CD14-positive monocyte (primary cell): ENCODE measurements around the gene SYNE2. TPM values are rescaled to one million over a fixed set of nuclear protein-coding genes. Genes with fewer than 3 reads are reported as not detected.
"Not testable (repeated sequence)": the region's sequence is repeated elsewhere in the genome, so short reads cannot be mapped to it uniquely, and the experiment has no call there.

Experiments
- DNase-seq, 3 donors: peaks; one replicate each; pipeline ENCODE4 v3.0.0-alpha.2; 2011 to 2022
- H2AFZ ChIP-seq: 2 replicates; pipeline ENCODE4 v1.6.0; 2012; ENCODE audit warnings: mild to moderate bottlenecking, low read depth, low read length, inconsistent platforms; ENCODE audit not compliant: insufficient read depth, poor library complexity, severe bottlenecking
- H3K27ac ChIP-seq, 2 donors: 1 replicate in 1 of 2; 2 replicates in 1 of 2; pipeline ENCODE4 v1.5.1; 2012 to 2013; ENCODE audit warnings: low read length in 2 of 2, control low read depth in 1 of 2, inconsistent platforms in 1 of 2, low read depth in 1 of 2, mild to moderate bottlenecking in 1 of 2
- H3K27me3 ChIP-seq, 2 donors: one replicate each; pipeline versions ENCODE4 v1.6.0 to v1.6.1; 2011 to 2013; ENCODE audit warnings: low read length in 2 of 2; ENCODE audit not compliant: control insufficient read depth in 2 of 2, insufficient read depth in 2 of 2
- H3K36me3 ChIP-seq, 2 donors: replicated peaks in 1 of 2; 1 replicate in 1 of 2; 2 replicates in 1 of 2; pipeline versions ENCODE4 v1.5.1 to v1.6.1; 2012 to 2013; ENCODE audit warnings: low read length in 2 of 2, control low read depth in 1 of 2, inconsistent platforms in 1 of 2, mild to moderate bottlenecking in 1 of 2; ENCODE audit not compliant: insufficient read depth in 2 of 2, control insufficient read depth in 1 of 2
- H3K4me1 ChIP-seq, 2 donors: 1 replicate in 1 of 2; 2 replicates in 1 of 2; pipeline versions ENCODE4 v1.5.1 to v1.6.1; 2012 to 2013; ENCODE audit warnings: low read length in 2 of 2, control low read depth in 1 of 2, inconsistent platforms in 1 of 2, mild to moderate bottlenecking in 1 of 2, moderate library complexity in 1 of 2; ENCODE audit not compliant: insufficient read depth in 2 of 2, control insufficient read depth in 1 of 2
- H3K4me2 ChIP-seq: replicated peaks from 2 replicates; pipeline ENCODE3; 2012; ENCODE audit warnings: low read length, moderate library complexity, mild to moderate bottlenecking; ENCODE audit not compliant: poor library complexity, severe bottlenecking; ENCODE audit errors: extremely low read depth
- H3K4me3 ChIP-seq, 3 experiments: fragments of 200-600 bp in 1 of 3; sonication (generic) in 1 of 3; replicated peaks in 1 of 3; 1 replicate in 2 of 3; 2 replicates in 1 of 3; pipeline ENCODE4 v1.5.1; 2011 to 2013; ENCODE audit warnings: low read length in 3 of 3, mild to moderate bottlenecking in 3 of 3, control low read depth in 2 of 3, low read depth in 2 of 3, inconsistent platforms in 1 of 3, moderate library complexity in 1 of 3
- H3K79me2 ChIP-seq: 2 replicates; pipeline ENCODE4 v1.6.0; 2012; ENCODE audit warnings: mild to moderate bottlenecking, control low read depth, inconsistent platforms, low read length, moderate library complexity; ENCODE audit not compliant: insufficient read depth
- H3K9ac ChIP-seq: 2 replicates; pipeline ENCODE4 v1.6.0; 2017; ENCODE audit warnings: low read length, mild to moderate bottlenecking; ENCODE audit not compliant: insufficient read depth, poor library complexity, severe bottlenecking
- H3K9me3 ChIP-seq, 2 donors: replicated peaks in 1 of 2; 1 replicate in 1 of 2; 2 replicates in 1 of 2; pipeline versions ENCODE4 v1.5.1 to v1.6.1; 2012 to 2013; ENCODE audit warnings: low read length in 2 of 2, control low read depth in 1 of 2; ENCODE audit not compliant: control insufficient read depth in 1 of 2, insufficient read depth in 1 of 2
- H4K20me1 ChIP-seq: 2 replicates; pipeline ENCODE4 v1.6.0; 2012; ENCODE audit warnings: mild to moderate bottlenecking, low read length, control low read depth, moderate library complexity; ENCODE audit not compliant: insufficient read depth
- H3K27ac Mint-ChIP-seq, 7 donors: one replicate each; pipeline ENCODE4 v1.8.0; 2020; ENCODE audit warnings: mild to moderate bottlenecking in 7 of 7, mixed read lengths in 7 of 7, moderate library complexity in 6 of 7, inconsistent platforms in 2 of 7
- H3K27me3 Mint-ChIP-seq, 3 donors: one replicate each; pipeline ENCODE4 v1.8.0; 2021 to 2022; ENCODE audit warnings: low read depth in 3 of 3, mild to moderate bottlenecking in 3 of 3, mixed read lengths in 3 of 3, moderate library complexity in 3 of 3, inconsistent platforms in 1 of 3
- H3K36me3 Mint-ChIP-seq, 2 donors: one replicate each; pipeline ENCODE4 v1.8.0; 2020; ENCODE audit warnings: mixed read lengths in 2 of 2, inconsistent platforms in 1 of 2, mild to moderate bottlenecking in 1 of 2
- H3K4me1 Mint-ChIP-seq: one replicate; pipeline ENCODE4 v1.8.0; 2020; ENCODE audit warnings: mild to moderate bottlenecking, mixed read lengths
- H3K4me3 Mint-ChIP-seq, 2 donors: one replicate each; pipeline ENCODE4 v1.8.0; 2020; ENCODE audit warnings: mild to moderate bottlenecking in 2 of 2, mixed read lengths in 2 of 2, moderate library complexity in 1 of 2
- H3K9me3 Mint-ChIP-seq, 7 donors: one replicate each; pipeline ENCODE4 v1.8.0; 2020 to 2022; ENCODE audit warnings: mixed read lengths in 7 of 7, mild to moderate bottlenecking in 6 of 7, moderate library complexity in 6 of 7, inconsistent platforms in 2 of 7
- WGBS: methylation state at CpG from one replicate; pipeline ENCODE4 v1.1.5; 2013; ENCODE audit warnings: missing lambda C conversion rate; ENCODE audit not compliant: insufficient coverage; 5-methylcytosine and 5-hydroxymethylcytosine counted together
- intact Hi-C, 2 donors: fragments of 100-400 bp; cut with micrococcal nuclease; formaldehyde crosslinking; loops; one replicate each; pipeline versions ENCODE4 v1.15.0 to v1.15.1; 2023
- polyA plus RNA-seq, 3 donors: library from polyadenylated mRNA; depleted of rRNA in 1 of 3; unstranded in 2 of 3; stranded (reverse) in 1 of 3; fragments of 300-500 nt in 2 of 3; fragments of >200 nt in 1 of 3; fragmentation: Illumina TruSeq in 2 of 3; gene quantifications; 1 replicate in 2 of 3; 2 replicates in 1 of 3; pipeline ENCODE4 v1.2.3, GENCODE V29; 2012 to 2021
- TF ChIP-seq, protein P1 (sequence below): fragments of 200-600 bp; IDR thresholded peaks from one replicate; pipeline ENCODE4 v1.8.0; 2022; ENCODE audit warnings: antibody characterized with exemption, mild to moderate bottlenecking

Gene SYNE2
- polyA plus RNA-seq, 3 donors: 0.06 to 0.46 (median 0.44) TPM

DNA sequence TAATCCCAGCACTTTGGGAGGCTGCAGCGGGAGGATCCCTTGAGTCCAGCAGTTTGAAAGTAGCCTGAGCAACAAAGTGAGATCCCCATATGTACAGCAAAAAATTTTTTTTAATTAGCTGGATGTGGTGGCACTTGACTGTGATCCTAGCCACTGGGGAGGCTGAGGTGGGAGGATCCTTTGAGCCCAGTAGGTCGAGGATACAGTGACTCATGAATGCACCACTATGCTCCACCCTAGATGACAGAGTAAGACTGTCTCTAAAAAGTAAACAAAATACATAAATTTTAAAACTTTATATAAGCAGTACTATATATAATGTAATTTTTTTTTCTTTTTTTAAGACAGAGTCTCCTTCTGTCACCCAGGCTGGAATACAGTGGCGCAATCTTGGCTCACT is 326.0 kb downstream of the SYNE2 start:
- H3K4me2 ChIP-seq: no peak overlapping the region
- H3K4me1 ChIP-seq: no peaks in the 10 kb centered on the region
- no peaks in the 10 kb centered on the region for H3K36me3 Mint-ChIP-seq
- intact Hi-C loops: no loop called here
- no peaks in the 10 kb centered on the region for H4K20me1 ChIP-seq
- no peak overlapping the region for H3K4me3 ChIP-seq
- TF ChIP-seq, protein P1, sequence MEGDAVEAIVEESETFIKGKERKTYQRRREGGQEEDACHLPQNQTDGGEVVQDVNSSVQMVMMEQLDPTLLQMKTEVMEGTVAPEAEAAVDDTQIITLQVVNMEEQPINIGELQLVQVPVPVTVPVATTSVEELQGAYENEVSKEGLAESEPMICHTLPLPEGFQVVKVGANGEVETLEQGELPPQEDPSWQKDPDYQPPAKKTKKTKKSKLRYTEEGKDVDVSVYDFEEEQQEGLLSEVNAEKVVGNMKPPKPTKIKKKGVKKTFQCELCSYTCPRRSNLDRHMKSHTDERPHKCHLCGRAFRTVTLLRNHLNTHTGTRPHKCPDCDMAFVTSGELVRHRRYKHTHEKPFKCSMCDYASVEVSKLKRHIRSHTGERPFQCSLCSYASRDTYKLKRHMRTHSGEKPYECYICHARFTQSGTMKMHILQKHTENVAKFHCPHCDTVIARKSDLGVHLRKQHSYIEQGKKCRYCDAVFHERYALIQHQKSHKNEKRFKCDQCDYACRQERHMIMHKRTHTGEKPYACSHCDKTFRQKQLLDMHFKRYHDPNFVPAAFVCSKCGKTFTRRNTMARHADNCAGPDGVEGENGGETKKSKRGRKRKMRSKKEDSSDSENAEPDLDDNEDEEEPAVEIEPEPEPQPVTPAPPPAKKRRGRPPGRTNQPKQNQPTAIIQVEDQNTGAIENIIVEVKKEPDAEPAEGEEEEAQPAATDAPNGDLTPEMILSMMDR: no peak
- no peak for DNase-seq
- no peaks in the 10 kb centered on the region for H3K36me3 ChIP-seq
- peaks cover 0 to 7% (median 0%) of the 10 kb centered on the region in 7 donors for H3K9me3 Mint-ChIP-seq
- H3K9me3 ChIP-seq: no peaks in the 10 kb centered on the region
- H3K27me3 ChIP-seq: no peaks in the 10 kb centered on the region
- H3K27ac ChIP-seq: no peak overlapping the region
- H2AFZ ChIP-seq: no peak overlapping the region
- H3K4me3 Mint-ChIP-seq: no peak overlapping the region
- no peak overlapping the region for H3K27ac Mint-ChIP-seq
- no peaks in the 10 kb centered on the region for H3K79me2 ChIP-seq
- no peak overlapping the region for H3K9ac ChIP-seq
- no peaks in the 10 kb centered on the region for H3K4me1 Mint-ChIP-seq
- no peaks in the 10 kb centered on the region for H3K27me3 Mint-ChIP-seq
- 100% methylated on average over 2 of the region's 3 CpGs for WGBS

DNA sequence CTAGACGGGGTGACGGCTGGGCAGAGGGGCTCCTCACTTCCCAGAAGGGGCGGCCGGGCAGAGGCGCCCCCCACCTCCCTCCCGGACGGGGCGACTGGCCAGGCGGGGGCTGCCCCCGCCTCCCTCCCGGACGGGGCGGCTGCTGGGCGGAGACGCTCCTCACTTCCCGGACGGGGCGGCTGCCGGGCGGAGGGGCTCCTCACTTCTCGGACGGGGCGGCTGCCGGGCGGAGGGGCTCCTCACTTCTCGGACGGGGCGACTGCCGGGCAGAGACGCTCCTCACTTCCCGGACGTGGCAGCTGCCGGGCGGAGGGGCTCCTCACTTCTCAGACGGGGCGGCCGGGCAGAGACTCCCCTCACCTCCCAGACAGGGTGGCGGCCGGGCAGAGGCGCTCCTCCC is 330.1 kb downstream of the SYNE2 start:
- H3K9me3 Mint-ChIP-seq, H3K4me3 Mint-ChIP-seq, H3K4me1 ChIP-seq, H2AFZ ChIP-seq, H3K4me3 ChIP-seq, H3K27ac ChIP-seq, H4K20me1 ChIP-seq, H3K9me3 ChIP-seq, H3K4me1 Mint-ChIP-seq, H3K27me3 Mint-ChIP-seq, H3K27me3 ChIP-seq, intact Hi-C loops, H3K27ac Mint-ChIP-seq, DNase-seq, H3K36me3 Mint-ChIP-seq, H3K9ac ChIP-seq, H3K36me3 ChIP-seq, H3K79me2 ChIP-seq, H3K4me2 ChIP-seq: not testable (repeated sequence)
- WGBS: 93% methylated on average over 6 of the region's 40 CpGs
